Smooth muscle cell of the brain vasculature (primary cell): ENCODE data around the gene IFI6.
"Not testable (repeated sequence)": the region's sequence is repeated elsewhere in the genome, so short reads cannot be mapped to it uniquely, and the experiment has no call there.

Experiments used
- DNase-seq: peaks from one replicate; pipeline ENCODE4 v3.0.0-alpha.2; 2012; ENCODE audit warnings: low read depth, low spot score

The IFI6 gene, protein sequence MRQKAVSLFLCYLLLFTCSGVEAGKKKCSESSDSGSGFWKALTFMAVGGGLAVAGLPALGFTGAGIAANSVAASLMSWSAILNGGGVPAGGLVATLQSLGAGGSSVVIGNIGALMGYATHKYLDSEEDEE

GRCh38 chr1:27671964-27672749 is at the start of gene IFI6:
Gene IFI6, minus strand, starts transcription at chr1:27672192. Its CDS starts 2,878 bp downstream, at chr1:27669314.
- DNase-seq = peak; percentile 91

- DNase-seq = no peak
These were observed 47.6 kb upstream of the IFI6 start for GRCh38 chr1:27719286-27720251.

DNA sequence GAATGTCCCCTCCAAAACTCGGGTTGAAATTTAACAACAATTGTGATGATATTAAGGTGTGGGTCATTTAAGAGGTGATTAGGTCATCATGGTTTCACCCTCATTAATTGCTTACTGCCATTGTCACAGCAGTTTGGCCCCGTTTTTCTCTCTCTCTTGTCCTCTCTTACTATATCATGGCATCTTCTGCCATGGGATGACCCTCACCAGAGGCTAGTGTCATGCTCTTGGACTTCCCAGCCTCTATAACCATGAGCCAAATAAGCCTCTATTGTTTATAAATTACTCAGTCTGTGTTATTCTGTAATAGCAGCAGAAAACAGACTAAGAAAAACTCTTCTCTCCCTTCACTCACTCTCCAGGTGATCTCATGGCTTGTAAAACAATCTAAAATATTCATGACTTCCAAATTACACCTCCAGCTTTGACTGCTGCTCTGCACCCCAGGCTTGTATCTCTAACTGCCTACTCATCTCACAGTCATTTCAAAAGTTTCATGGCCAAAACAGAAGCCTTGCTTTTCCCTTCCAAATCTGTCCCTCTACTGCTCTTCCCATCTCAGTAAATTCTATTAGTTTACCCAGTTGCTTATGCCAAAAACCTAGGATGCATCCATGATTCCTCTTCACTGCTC is 44.4 kb upstream of the IFI6 start:
- no peak for DNase-seq

DNA sequence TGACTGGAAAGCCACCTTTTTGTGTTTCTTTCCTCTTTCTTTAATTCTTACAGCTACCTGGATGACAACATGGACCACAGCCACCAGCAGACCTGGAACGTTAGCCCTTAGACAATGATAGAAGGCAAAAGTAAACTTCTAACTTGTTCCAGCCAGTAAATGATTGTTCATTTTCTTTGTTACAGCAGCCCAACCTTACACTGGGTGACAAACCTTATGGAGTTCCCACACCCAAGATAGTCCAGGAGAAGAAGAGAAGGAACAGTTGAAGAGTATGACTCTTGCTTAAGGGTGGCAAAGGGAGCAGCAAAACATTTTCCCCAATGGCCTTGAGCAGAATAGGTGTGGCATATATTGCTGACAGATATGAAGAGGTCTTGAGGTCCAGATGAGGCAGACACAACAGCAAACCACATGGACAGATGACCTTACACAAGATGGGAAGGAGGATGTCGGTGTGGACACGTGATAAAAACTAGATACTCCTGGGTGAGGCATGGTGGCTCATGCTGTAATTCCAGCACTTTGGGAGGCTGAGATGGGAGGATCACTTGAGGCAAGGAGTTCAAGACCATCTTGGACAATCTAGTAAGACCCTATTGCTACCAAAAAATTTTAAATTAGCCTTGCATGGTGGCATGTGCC is 42.0 kb upstream of the IFI6 start:
- DNase-seq = no peak

DNA sequence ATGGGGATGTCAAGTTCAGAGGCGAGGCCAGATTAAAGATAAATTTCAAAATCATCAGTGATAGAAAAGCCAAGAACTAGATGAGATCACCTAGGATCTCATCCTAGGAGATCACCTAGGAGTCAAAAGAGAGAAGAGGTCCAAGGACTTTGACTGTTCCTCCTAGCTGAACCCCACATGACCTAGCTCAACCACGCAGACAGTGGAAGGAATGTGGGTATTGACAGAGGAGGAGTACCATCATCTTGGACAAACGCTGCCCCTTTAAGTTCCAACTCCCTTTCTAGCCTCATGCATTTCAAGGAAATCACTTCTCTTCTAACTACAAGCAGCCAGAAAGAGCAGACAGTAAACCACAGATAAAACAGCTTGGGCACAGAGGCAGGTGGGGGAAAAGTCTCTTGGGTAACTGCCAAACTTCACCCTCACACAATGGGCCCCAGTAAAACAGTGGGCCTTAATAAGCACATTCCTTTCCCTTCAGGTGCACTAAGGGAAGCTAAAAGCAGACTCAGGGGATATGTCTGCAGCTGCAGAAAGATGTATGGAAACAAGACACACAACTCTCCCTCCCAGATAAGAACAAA is 41.2 kb upstream of the IFI6 start:
- DNase-seq = no peak

- no peak for DNase-seq
These were observed 38.6 kb upstream of the IFI6 start for GRCh38 chr1:27710574-27710973.

DNA sequence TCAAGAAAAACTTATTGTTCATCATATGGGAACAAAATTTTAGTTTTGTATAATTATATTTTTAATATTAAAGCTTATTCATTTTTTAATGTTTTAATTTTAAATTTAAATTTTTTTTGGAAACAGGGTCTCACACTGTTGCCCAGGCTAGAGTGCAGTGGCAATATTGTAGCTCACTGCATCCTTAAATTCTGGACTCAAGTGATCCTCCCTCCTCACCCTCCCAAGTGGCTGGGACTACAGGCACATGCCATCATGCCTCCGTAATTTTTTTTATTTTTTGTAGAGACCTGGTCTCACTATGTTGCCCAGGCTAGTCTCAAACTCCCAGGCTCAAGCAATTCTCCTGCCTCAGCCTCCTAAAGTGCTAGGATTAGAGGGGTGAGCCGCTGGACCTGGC is 33.6 kb upstream of the IFI6 start:
- no peak for DNase-seq

GRCh38 chr1:27704958-27705357 is 33.0 kb upstream of the IFI6 start:
- no peak for DNase-seq

DNA sequence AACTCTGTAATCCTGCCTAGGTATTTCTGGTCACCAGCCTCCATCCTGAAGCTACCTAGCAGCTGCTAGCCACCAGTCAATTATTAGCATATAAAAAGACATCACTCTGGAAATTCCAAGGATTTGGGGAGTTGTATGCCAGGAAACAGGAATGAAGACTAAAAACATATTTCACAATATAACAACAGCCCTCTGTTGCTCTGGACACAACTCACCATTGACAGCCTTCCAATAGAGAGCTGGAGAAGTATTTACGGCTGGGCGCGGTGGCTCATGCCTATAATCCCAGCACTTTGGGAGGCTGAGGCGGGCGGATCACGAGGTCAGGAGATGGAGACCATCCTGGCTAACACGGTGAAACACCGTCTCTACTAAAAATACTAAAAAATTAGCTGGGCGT is 24.8 kb upstream of the IFI6 start:
- DNase-seq = not testable (repeated sequence)

DNA sequence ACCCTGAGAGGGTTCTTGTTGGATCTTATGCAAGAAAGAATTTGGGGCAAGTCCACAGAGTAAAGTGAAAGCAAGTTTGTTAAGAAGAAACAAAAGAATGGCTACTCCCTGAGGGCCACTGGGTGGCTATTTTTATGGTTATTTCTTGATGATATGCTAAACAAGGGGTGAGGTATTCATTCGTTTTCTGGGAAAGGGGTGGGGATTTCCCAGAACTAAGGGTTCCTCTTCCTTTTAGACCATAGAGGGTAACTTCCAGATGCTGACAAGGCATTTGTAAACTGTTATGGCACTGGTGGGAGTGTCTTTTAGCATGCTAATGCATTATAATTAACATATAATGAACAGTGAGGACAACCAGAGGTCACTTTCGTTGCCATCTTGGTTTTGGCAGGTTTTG is 18.2 kb upstream of the IFI6 start:
- DNase-seq = no peak

- peak; percentile 43 for DNase-seq
These were observed 17.6 kb upstream of the IFI6 start for GRCh38 chr1:27689423-27690173.

DNA sequence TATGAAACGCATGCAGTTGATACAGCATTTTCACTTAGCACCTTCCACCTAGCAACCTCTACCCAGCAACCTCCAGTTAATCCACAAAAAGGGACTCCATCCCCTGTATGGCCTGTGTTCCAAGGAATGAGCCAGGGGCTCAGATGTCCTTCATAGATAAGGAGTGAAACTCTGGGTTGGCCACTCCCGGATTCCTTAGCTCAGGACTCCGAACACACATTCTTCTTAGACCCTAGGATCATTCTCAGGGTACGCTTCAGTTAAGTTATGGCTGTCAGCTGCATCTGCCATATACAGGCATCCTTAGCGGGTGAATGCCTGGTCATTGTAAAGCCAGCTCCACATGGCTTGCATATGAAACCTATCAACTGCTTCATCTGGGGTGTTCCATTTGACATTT is 15.9 kb upstream of the IFI6 start:
- no peak for DNase-seq

DNA sequence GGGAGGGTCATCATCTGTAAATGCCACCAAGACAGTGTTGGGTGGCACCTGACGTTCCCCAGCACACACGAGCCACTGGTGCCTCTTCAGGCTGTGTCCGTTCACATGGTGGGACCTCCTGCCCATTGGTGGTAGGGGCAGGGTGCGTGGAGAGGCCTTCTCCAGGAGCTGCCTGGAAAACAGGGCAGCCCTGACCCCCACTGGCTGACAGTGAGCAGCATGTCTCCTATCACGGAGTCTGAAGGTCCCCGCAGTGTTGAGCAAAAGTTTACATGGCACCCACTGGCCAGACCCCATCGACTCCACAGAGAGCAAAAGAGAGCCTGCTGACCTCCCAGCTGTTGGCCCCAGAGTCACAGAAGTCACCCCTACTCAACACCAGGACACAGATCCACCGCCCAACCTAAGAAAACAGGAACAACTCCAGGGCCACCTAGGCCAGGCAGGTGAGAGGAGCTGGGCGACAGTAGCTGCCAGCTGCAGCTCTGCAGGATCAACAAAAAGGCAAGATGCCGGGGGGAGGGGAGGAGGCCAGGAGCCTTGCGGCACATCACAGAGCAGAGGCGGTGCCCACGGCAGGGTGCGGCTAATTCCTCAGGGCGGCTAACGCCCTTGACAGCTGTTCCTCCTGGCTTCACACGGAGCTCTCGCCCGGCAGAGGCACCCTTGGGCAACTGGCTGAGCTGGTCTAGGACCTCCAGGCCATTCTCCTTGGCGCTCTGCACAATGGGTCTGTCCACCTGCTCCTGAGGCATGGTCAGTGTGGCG is 14.4 kb upstream of the IFI6 start:
- DNase-seq = no peak

DNA sequence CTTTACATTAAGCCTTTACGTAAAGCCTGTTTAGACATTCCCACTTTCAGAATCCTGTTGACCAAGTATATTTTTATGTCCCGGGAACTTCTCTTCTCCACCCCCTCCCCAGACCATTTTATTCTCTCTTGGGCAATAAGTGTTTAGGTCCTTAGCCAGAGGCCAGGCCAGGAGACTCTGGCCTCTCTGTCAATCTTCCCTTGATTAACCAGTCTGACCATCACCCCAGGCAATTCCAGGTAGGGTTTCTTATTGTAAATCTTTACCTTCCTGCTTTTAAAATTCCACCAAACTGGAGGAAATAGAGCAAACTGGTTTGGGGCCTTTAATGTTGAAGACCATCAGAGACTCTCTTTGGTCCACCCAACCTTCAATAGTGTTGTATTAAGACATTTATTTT is 12.2 kb upstream of the IFI6 start:
- DNase-seq = no peak

- DNase-seq = no peak
These were observed 10.5 kb upstream of the IFI6 start for GRCh38 chr1:27682351-27682944.

DNA sequence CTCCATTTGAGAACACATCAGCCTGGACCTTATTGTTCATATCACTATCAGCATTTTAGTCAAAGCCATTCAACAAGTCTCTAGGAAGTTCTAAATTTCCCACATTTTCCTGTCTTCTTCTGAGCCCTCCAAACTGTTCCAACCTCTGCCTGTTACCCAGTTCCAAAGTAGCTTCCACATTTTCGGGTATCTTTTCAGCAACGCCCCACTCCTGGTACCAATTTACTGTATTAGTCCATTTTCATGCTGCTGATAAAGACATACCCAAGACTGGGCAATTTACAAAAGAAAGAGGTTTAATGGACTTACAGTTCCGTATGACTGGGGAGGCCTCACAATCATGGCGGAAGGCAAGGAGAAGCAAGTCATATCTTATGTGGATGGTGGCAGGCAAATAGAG is 9.6 kb upstream of the IFI6 start:
- not testable (repeated sequence) for DNase-seq

DNA sequence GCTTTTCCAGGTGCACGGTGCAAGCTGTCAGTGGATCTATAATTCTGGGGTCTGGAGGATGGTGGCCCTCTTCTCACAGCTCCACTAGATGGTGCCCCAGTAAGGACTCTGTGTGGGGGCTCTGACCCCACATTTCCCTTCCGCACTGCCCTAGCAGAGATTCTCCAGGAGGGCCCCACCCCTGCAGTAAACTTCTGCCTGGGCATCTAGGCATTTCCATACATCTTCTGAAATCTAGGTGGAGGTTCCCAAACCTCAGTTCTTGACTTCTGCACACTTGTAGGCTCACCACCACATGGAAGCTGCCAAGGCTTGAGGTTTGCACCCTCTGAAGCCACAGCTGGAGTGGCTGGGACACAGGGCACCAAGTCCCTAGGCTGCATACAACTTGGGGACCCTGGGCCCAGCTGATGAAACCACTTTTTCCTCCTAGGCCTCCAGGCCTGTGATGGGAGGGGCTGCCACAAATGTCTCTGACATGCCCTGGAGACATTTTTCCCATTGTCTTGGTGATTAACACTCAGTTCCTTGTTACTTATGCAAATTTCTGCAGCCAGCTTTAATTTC is 8.3 kb upstream of the IFI6 start:
- DNase-seq = not testable (repeated sequence)

- no peak for DNase-seq
These were observed 6.8 kb upstream of the IFI6 start for GRCh38 chr1:27678747-27679146.

GRCh38 chr1:27676410-27676809 is 4.4 kb upstream of the IFI6 start:
- DNase-seq = no peak
